ENCODE results near the gene KATNAL2.

Gene KATNAL2, protein sequence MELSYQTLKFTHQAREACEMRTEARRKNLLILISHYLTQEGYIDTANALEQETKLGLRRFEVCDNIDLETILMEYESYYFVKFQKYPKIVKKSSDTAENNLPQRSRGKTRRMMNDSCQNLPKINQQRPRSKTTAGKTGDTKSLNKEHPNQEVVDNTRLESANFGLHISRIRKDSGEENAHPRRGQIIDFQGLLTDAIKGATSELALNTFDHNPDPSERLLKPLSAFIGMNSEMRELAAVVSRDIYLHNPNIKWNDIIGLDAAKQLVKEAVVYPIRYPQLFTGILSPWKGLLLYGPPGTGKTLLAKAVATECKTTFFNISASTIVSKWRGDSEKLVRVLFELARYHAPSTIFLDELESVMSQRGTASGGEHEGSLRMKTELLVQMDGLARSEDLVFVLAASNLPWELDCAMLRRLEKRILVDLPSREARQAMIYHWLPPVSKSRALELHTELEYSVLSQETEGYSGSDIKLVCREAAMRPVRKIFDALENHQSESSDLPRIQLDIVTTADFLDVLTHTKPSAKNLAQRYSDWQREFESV

DNA sequence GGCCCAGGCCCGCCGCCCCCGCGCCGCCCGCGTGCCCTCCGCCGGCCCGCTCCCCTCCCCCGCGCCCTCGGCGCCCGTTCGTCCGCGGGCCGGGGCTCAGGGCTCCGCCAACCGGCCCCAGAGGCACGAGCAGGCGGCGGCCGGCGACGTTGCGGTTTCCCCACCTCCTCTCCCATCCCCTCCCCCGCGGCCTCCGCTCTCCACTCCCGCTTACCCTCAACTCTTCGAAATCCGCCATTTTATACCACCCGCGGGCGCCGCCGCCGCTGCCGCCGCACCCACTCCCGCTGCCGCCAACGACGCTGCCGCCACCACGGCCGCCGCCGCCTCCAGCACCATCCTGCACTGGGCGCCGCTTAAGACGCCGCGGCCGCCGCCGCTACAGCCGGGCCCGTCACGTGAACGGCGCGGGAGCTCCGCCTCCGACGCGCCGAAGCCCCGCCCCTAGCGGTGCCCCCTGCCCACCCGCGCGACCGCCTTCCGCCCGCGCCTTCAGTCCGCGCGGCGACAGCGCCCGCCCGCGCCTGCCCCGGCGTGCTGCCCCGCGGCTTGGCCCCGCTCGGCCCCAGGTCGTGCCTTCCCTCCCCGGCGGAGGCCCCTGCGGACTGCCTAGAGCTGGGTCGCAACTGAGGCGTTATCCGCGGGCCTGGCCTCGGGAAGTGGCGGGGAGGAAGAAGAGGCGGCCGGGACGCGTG, at the start of gene KATNAL2, which contains the start of gene PIAS2:
Gene KATNAL2, plus strand, starts transcription at position 495 of the 695 bp plus-strand sequence. CDS start 29,271 bp downstream, outside the sequence.
Gene PIAS2, minus strand, starts transcription at position 400 of the 695 bp plus-strand sequence. Its CDS starts 162 bp downstream, at position 238.
- peak; percentile 78 for DNase-seq

DNA sequence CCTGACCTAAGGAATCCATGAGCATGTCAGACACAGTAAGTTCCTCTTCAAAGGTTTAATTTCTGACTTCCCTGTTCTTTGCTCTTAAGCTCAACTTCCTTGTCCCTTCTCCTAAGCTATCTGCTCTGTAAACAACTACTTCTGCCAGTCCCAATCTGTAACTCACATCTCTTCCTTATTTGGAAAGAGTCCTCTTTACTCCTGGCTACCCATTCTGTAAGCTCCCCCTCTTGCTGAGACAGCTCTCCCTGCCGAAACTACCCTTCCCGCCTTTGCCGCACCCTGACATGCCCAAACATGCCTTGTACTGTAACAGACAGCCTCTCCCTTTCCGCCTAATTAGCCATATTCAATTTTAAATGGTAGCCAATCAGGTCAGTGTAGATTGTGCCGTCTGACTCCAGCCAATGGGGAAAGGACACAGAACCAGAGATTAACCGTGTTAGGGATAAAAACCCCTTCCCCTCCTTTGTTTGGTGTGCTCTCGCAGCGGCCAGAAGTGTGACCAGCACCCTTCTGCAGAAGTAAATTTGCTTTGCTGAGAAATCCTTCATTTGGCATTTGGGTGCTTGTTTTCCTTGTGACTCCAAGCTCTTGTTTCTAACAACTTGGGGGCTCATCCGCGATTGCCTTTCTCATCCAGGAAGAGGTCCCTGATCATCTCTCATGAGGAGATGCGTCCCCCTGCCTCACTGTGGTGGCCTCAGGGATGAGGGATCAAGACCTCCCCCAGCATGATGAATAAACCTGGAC, 49.1 kb upstream of the KATNAL2 start:
- no peak for DNase-seq

DNA sequence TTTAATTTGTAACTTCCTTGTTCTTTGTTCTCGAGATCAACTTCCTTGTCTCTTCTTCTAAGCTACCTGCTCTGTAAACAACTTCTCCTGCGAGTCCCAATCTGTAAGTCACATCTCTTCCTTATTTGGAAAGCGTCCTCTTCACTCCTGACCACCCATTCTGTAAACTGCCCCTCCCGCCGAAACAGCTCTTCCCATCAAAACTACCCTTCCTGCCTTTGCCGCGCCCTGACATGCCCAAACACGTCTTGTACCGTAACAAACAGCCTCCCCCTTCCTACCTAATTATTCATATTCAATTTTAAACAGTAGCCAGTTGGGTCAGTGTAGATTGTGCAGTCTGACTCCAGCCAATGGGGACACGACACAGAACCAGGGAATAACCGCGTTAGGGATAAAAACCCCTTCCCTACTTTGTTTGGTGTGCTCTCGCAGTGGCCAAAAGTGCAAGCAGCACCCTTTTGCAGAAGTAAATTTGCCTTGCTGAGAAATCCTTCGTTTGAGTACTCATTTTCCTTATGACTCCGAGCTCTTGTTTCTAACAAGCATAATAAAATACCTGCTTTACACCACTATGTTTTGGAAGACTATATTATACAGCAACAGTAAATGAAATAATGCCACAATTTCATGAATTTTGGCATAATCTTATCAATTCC, 39.9 kb upstream of the KATNAL2 start:
- no peak for DNase-seq

DNA sequence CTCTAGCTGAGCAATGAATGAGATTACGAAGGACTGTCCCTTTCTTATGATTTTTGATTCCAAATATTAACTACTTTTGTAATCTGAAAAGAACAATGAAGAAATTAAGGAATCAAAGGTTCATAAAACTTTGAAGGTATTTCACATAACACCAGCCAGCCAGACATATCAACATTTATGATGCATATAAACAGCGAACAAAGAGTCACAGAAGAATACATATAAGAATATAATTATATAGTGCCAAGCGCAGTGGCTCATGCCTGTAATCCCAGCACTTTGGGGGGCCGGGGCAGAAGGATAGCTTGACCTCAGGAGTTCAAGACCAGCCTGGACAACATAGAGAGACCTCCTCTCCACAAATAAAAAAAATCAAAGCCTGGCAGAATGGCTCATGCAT, 34.2 kb upstream of the KATNAL2 start:
- DNase-seq, result no peak

DNA sequence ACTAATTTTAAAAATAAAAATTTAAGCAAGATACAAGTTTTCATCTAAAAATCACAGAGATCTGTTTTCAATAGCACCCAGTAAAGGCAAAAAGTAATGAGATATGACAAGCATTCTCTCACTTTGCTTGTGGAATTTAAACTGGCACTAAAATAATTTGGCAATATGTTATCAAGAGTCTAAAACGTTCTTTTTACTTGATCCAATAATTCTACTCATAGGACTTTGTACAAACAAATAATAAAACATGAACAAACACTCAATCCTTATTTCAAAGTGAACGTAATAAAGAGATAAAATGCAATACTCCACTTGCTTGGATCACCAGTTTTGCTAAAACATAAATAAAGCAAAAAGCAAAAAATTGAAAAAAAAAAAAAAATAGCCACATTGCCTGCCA, 30.5 kb upstream of the KATNAL2 start:
- DNase-seq, result no peak

DNA sequence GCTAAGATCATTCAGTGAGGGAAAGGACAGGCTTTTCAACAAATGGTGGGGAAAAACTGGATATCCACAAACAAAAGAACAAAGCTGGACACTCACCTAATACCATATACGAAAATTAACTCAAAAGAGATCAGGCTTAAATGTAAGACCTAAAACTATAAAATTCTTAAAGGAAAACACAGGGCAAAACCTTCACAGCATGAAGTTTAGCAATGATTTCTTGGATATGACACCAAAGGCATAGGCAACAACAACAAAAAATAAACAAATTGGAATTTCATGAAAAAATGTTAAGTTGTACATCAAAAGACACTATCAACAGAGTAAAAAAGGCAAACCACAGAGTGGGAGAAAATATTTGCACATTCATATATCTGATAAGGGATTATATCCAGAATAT, 28.4 kb upstream of the KATNAL2 start:
- no peak for DNase-seq

DNA sequence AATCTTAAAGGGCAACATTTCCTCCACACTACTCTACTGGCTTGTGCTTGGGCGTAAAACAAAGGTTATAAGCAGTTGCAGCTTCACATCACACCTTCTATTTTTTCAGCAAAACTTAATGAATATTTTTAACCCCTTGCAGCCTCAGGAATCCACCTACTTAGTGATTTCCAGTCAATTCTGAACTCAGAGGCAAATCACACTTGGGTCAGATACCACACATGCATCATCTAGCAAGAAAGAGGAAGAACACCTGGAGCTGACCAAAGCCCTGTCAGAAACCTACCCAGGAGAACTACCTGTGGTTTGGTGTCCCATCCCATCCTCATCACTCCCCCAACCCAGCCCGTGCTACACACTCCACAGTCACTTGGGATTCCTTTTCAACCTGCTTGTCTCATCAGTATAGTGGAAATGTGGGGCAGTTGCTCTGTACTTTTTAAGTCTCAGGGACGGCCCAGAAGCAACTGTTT, 25.6 kb upstream of the KATNAL2 start:
- no peak for DNase-seq

DNA sequence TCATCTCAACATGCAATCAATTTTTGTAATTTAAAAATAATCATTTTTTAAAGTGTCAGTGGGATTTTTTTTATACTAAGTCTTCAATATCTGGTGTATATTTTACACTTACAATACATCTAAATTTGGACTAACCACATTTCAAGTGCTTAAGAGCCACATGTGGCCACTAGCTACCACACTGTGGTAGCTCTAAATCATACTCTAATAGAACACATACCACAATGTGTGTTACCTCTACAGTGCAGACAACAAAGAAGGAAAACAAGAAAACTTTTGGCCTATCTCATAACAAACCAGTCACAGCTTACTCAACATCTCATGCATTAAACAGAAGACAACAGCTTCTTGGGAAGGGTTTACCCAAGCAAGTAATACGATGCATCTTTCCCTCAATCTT, 24.6 kb upstream of the KATNAL2 start:
- DNase-seq, result no peak

DNA sequence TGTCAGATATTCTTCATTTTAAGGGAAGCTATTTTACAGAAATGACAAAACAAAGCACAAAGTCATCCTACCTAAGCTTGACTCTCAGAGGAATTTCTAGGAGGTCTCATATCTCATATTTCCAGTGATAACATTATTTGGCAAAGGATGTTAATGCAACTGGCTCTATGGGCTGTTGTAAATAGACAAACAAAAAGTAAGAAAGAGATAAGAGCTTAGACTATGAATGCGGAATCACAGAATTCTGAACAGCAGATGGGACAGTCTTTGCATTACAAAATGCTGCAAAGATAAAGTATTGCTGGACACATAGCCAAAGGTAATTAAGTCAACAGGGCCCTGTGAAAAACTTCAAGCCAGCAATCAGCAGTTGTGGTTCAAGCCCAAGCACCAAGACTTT, 24.0 kb upstream of the KATNAL2 start:
- no peak for DNase-seq

DNA sequence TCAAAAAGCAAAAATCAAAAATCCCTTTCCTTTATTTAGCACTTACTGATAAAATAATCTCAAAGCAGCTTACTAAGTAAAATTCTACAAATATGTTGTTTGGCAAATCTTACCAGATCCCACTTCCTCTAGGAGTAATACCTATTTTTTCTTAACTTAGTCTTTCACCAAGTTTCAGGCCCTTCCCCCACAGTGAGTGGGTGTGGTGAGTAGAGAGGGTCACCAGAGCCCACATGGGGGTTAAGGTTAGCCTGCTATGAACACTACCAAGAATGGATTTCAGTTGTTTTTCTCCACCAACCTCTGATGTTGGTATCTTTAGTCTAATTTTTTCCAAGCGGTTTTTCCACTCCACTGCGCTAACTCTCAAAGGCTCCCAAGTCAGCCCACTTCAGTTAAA, 23.3 kb upstream of the KATNAL2 start:
- no peak for DNase-seq

DNA sequence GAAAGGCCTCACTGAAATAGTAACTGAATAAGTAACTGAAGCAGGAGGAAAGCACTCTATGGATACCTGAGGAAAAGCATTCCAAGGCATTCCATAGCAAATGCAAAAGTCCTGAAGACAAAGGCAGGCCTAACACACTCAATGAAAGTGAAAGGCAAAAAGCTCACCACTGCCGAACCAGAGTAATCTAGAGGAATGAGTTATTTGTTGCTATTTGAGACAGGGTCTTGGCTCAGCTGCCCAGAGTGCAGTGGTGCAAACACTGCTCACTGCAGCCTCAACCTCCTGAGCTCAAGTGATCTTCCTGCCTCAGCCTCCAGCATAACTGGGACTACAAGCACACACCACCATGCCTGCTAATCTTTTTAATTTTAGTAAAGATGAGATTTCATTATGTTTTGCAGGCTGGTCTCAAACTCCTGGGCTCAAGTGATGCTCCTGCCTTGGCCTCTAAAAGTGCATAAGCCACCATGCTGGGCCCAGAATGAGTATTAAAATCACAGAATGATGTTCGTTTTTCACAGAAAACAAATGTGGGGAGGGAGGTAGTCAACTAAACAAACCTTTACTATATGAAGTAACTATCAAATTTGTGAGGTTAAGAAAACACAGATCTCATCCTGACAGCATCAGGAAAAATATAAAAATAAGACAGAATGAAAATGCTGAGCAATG, 18.0 kb upstream of the KATNAL2 start:
- DNase-seq, result no peak

DNA sequence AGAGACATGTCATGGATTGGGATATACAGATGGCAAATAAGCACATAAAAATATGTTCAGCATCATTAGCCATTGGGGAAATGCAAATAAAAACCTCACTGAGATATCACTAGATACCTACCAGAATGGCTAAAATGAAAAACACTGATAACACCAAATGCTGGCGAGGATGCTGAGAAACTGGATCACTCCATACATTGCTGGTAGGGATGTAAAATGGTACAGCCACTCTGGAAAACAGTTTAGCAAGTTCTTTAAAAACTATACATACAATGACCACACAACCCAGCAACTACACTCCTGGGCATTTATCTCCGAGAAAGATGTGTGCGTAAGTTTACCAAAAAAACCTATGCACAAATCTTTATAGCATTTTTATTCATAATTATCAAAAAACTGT, 14.0 kb upstream of the KATNAL2 start:
- DNase-seq, result no peak

DNA sequence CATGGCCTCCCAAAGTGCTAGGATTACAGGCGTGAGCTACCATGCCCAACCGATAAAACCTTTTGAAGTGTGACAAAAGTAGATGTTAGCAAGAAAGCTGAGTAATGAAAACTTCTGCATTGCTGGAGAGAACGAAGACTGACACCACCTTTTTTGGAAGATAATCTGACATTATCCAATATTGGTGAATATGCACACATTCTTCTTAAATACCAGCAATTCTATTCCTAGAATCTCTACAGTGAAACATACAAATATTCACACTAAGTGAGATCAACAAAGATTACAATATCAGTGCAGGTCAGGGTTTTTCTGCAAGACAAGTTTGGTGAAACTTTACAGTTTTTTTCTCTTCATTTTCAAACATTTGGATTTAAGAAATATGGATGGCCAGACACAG, 7.9 kb upstream of the KATNAL2 start:
- no peak for DNase-seq

DNA sequence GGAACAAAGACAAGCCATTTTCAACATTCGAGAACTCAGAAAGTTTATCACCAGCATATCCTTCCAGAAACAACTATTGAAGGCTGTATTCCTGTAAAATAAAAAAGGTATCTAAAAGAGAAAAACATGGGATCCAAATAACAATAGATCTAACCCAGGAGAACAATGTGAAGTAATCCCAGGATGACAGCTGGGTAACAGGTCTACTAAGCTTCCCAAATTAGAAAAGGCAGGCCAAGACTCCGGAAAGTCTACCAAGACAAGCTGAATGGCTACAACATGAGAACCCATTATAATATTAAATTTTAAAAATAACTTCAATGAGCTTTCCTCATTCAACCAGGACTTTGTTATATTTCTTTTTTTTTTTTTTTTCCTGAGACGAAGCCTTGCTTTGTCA, 6.5 kb upstream of the KATNAL2 start:
- no peak for DNase-seq

DNA sequence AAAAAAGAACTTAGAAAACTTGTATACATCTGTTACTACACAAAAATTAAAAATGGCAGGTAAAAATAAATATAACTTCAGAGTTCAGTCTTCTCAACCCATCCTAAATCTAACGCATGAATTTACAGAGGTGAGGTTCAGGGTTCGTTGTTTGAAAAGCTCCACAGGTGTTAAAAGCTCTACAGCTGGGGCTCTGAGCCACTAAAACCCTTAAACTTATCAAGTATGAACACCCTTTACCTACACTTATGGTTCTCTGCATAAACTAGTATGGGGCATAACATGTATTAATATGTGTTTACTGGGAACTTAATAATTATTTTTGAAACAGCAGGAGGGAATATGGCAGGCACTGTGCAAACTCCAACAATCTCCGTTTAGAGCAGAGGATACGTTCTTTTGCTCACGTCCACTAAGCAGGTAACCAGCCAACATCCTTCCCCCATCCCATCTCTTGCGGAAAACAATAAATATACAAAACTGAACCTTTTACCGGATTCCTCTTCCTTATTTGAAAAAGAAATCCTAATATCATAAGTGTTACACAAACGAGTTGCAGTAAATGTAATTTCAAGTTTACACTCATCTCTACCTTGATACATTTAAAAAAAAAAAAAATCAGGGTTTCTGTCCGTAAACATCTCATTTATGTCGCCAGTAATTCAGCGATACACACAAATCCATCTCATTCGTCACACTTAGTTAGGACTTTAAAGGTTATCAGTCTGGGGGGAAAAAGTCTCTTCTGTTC, 1.4 kb upstream of the KATNAL2 start:
- DNase-seq, result no peak

DNA sequence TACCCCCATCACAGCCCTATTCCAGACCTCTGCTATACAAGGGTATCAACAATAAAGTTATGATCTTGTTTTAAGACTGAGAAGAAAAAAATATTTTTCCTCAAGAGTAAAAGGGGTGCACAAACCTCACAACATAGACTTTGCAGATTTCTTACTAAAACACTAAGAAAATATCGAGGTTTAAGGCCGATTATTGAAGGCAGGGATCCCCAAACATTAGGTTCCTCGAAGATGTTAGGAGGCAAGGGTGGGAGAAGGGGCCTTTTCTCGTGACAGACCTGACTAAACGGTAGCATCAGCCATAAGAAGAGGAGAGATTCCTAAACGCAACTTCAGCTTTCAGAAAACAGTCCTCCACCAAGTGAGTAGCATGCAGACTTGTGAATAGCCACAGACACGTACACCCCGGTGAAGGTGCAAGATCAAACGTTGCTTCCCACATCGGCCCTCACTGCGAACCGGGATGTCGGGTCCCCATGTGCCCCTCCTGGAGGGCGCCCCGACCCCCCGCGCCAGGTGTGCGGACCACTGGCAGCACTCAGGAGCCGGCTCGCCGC, 773 bp upstream of the KATNAL2 start:
- DNase-seq, result peak; percentile 29

DNA sequence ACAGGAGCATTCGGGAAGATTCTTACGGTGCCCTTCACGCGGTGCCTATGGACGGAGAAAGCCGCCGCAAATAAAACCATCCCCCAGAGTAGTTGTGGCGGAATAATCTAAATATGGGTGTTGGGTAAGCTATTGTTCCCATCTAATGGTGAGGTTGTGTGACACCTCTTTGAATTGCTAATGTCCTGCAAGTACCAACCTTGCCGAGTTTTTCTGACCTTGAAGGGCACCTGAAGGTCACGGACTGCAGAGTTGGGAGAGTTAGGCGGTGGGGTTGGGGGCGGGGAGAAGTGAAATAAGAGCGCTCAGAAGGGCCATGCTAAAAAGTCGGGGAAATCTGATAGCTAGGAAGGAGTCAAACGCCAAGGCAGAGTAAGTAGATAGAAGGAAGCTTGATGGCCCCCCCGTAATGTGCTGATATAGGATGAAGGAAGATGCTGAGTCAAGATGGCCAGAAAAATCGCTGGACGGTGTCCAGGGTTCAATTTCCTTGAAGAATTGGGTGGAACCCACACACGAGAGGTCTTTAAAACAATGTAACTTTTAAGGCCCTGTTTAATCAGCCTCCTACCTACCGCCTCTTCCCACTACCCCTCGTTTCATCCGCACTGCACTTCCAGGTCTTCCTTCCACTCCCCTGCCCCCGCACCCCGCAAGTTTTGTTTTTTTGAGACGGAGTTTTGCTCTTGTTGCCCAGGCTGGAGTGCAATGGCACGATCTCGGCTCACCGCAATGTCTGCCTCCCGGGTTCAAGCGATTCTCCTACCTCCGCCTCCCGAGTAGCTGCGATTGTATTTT, 600 bp downstream of the KATNAL2 start:
- DNase-seq, result peak; percentile 69

DNA sequence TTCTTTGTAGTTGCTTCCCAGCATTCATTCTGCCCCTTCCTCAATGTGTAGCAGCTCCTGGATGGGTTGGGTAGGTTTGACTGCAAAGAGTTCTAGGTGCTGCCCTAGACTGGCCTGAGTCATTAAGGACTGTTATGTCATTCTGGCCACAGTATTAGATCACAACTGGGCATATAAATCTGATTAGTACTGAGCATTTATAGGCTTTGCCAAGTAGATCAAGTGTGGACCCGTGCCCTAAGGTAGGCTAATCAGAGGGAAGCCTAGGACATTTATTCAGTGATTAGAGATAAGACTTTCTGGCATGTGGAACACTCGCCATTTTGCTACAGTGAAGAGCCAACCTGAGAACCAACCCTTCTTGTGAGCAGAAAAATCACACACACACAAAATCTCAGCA, 2.7 kb downstream of the KATNAL2 start:
- no peak for DNase-seq

DNA sequence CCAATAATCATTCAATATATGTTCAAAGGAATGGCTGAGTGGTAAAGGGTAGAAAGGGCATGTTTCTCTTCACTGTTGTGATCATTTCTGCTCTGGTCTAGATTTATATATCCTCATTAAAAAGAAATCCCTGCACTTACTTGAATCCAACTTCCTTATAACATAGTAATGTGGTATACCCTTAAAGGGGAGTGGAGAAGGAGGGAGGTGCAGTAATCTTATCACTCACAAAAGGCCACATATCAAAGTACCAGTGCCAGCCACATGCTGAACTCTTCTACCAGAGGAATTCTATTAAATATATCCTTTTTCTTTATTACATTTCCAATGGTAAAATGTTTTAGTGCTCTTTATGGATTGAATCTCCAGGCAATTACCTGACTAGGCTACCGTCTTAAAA, 3.3 kb downstream of the KATNAL2 start:
- DNase-seq, result no peak

DNA sequence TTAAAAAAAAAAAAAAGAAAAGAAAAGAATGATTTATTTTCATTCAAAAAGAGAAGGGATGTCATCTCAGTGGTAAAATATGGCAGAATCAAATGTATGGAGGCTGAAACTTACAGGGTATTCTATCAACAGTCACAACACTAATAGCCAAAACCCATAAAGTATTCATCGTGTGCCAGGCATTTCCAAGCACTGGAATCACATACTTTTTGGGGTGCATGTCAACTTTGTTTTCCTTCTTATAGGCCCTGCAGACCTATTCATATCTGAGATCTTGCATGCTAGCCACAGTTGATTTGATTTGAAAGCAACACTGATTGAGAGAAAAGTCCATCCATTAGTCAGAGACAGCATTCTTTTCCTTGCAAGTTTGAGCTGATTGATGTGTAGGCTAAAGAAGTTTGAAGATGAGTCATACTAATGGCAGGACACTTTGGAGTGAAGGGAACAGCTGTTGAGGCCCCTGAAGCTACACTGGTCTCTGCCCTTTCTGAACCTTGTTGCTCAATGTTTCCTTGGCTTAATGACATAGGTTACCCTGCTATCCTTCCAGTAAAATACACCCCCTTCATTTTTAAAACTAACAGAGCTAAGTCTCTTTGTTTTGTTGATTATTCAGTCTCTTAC, 22.0 kb downstream of the KATNAL2 start:
- no peak for DNase-seq
